Ramos (cell line): ENCODE measurements around the gene SMARCA4.

ENCODE experiments used
- in situ Hi-C: fragments of 300-500 bp; cut with MboI; formaldehyde crosslinking; loops from one replicate; pipeline ENCODE4 v1.14.3; 2022; ENCODE audit warnings: low sequenced_read_pairs; ENCODE audit not compliant: unreplicated experiment

Gene SMARCA4

DNA sequence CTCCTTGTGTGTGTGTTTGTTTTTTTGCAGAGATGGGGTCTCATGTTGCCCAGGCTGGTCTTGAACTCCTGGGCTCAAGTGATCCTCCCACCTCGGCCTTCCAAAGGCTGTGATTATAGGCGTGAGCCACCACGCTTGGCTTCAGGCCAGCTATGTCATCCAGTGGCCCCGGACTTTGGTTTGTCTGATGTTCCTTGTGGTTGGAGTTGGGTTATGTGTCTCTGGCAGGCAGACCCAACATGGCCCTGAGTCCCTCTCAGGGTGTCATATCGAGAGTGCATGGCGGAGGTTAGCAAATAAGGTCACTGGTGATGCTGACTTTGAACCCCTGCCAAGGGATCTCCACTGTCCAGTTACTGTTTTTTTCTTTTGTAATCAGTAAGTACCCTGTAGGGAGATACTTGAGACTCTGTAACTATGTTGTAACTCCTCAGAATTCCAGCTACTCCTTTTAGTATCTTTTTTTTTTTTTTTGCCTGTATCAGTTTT lies 37.3 kb downstream of the SMARCA4 start:
- in situ Hi-C loops: no loop called here

DNA sequence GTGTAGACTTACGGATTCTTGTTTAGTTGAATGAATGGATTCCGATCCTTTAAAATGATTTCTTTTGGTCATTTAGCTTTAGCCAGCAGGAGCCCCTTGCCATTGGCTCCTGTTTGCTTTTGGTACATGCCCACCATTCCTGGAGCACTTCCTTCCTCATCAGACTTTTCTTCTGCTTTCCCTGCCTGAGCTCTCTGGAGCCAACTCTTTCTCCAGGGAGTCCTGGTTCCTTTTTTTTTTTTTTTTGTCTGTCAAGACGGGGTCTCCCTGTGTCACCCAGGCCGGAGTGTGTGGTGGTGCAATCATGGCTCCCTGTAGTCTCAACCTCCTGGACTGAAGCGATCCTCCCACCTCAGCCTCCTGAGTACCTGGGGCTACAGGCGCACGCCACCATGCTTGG lies 37.8 kb downstream of the SMARCA4 start:
- in situ Hi-C loops: no loop called here

DNA sequence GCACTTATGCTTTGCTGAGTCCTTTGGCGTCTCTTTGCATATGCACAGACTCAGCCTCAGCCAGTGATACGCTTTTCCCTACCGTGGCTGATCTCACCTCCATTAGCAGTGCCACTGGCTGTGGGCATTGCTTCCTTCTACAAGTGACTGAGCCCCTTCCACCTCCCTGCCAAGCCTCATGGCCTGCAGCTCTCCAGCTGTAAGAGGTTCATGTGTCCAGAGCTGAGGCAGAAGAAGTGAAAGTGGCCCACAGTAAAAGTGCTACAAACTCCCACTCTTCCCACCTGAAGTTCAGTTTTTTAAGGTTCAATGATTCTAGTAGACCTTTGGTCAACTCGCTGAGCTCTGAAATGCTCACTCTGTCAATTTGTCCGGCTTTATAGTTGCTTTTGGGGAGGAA lies 44.7 kb downstream of the SMARCA4 start:
- in situ Hi-C loops: no loop called here

GRCh38 chr19:11007385-11007784 lies 46.6 kb downstream of the SMARCA4 start:
- in situ Hi-C loops: no loop called here

DNA sequence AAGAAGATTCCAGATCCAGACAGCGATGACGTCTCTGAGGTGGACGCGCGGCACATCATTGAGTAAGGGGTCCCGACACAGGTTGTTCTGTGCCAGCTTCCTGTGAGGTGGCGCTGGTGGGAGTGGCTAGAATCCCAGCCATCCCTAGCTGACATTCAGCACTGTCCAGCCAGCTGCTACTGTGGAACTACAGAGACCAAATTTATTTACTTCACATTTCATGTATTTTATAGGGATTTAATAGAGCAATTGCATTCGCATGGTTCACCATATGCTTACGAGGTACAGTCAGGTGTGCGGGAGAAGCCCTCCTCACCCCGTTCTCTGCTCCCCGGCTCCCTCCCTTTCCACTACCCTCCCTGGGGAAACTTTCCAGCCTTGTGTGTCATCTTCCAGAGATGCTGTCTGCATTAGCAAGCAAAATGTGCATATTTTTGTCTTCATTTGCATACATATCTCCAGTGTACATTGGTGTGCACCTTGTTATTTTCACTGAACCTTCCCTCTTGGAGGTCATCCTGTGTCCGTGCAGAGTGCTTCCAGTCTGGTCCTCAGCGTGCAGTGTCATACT lies 47.2 kb downstream of the SMARCA4 start:
- in situ Hi-C loops: no loop called here

DNA sequence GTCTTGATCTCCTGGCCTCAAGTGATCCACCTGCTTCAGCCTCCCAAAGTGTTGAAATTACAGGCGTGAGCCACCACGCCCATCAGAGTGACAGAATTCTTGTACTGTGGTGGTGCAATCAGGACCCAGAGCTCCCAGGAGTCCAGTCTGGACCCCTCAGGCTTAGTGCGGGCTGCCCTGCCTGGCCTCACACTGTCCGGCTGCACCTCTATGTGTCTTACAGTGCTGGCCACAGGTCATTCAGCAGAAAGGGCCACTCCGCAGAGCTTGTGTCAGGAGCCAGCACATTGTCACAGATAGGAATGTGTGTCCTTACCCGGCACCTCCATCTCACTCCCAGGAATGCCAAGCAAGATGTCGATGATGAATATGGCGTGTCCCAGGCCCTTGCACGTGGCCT lies 49.2 kb downstream of the SMARCA4 start:
- in situ Hi-C loops: no loop called here

DNA sequence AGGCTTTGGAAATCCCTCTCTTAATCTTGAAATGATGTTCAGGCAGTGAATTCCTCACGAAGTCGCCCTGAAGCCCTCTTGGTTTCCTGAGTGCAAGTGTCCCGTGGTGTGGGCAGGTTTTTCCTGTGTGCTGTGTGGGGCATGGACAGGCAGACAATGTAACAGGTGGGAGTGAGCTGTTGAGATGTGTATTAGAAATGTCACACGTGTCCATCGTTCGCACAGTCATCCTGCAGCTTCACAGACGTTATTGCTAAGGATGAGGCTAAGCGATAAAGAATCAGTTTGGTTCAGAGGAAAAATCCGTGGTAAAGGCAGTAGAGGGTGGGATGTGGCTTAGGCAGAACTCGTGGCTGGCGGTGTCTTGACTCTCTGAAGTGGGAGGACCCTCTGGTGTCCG lies 51.7 kb downstream of the SMARCA4 start:
- in situ Hi-C loops: no loop called here

DNA sequence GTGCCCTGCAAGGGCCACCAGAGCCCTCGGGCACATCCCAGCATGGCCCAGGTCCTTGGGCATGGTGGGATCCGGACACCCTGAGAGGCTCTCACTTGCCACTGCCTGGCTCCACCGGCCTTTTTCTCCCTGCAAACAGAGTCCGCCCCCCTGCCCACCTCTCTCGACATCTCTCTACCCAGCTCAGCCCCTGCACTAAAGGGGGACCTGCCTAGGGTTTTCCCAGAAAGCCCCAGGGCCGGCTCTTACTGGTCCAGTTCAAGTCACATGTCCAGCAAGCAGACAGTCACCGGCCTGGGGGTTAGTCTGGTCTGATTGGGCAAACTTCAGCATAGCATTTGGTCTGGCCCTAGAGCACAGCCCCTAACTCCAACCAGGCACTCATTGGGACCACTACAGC lies 52.9 kb downstream of the SMARCA4 start:
- in situ Hi-C loops: no loop called here

DNA sequence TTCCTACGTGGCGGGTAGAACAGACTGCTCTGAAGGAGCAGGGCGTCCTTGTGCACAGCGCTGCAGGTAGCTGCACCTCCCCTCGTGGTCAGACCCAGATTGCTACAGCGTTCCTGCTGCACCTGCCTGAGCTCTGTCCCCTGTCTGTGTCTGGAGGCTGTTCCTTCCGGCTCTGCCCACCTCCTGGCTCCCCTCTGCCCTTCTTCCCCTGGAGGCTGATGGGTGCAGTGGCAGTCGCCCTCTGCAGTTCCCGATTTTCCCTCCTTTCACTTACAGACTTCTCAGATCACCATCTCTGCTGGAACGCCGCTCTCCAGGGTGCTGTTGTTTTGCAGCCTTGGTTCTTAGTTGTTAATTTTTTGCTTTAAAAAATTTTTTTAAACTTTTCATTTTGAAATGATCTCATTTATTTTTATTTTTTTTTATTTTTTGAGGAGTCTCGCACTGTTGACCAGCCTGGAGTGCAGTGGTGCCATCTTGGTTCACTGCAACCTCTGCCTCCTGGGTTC lies 53.6 kb downstream of the SMARCA4 start:
- in situ Hi-C loops: no loop called here

- in situ Hi-C loops: no loop called here
These were observed 55.8 kb downstream of the SMARCA4 start for GRCh38 chr19:11016631-11017030.

GRCh38 chr19:11017275-11018035 lies 56.6 kb downstream of the SMARCA4 start:
- in situ Hi-C loops: no loop called here

DNA sequence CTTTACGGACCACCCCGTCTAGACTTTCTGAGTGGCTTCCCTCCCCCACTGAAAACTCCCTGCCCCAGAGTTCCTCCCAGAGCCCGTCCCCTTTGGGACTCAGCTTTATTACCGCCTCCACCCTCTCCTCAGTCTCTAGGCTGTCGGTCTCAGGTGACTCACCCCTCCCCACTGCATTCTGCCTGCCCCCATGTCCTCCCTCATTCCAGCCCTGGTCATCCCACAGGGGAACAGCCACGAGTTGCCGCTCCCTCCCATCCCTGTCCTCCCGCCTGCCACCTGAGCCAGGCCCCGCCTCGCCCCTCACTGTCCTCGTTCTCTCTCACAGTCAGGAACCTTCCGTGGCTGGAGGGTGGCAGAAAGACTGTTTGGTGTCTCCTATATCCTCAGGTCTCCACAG lies 57.3 kb downstream of the SMARCA4 start:
- in situ Hi-C loops: no loop called here

GRCh38 chr19:11018763-11019162 lies 57.9 kb downstream of the SMARCA4 start:
- in situ Hi-C loops: no loop called here

GRCh38 chr19:11019262-11019661 lies 58.4 kb downstream of the SMARCA4 start:
- in situ Hi-C loops: no loop called here

- in situ Hi-C loops: no loop called here
These were observed 59.0 kb downstream of the SMARCA4 start for GRCh38 chr19:11019824-11020223.

DNA sequence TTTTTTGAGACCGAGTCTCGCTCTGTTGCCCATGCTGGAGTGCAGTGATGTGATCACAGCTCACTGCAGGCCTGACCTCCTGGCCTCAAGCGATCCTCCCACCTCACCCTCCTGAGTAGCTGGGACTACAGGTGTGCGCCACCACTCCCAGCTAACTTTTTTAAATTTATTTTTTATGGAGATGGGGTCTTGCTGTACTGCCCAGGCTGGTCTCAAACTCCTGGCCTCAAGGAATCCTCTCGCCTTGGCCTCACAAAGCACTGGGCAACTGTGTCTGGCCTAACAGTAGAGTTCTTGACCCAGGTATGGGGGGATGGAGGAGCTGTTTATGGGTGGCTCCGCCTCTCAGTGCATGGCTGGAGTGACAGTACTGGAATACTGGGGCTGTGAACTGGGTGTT lies 59.6 kb downstream of the SMARCA4 start:
- in situ Hi-C loops: no loop called here

- in situ Hi-C loops: no loop called here
These were observed 60.3 kb downstream of the SMARCA4 start for GRCh38 chr19:11020982-11021759.

DNA sequence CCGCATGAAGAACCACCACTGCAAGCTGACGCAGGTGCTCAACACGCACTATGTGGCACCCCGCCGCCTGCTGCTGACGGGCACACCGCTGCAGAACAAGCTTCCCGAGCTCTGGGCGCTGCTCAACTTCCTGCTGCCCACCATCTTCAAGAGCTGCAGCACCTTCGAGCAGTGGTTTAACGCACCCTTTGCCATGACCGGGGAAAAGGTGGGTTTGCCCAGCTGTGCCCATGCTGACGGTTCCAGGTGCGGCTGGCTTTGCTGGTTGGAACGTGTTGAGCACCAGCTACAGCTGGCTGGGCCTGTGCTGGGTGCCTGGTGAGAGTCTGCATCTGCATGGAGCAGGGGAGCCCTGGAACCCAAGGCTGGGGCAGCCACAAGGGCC lies 60.9 kb downstream of the SMARCA4 start:
- in situ Hi-C loops: no loop called here

GRCh38 chr19:11023016-11023415 lies 62.2 kb downstream of the SMARCA4 start:
- in situ Hi-C loops: no loop called here

DNA sequence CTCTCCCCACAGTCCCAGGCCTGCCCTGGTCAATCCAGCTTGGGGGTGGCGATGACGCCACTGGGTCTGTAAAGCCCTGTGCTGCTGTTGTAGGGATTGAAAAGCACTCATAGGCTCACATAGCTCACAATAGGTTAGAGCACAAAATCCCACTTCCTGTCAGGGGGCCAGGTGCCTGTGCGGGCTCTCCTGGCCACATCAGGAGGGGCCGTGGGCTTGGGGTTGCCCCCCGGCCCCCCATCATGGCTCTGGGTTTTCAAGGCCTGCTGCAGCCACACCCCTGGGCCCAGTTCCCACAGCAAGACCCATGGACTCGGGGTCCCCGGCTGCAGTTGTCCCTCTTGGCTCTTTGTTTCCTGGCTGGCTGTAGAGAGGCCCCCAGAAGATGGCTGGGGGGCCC lies 62.9 kb downstream of the SMARCA4 start:
- in situ Hi-C loops: no loop called here

DNA sequence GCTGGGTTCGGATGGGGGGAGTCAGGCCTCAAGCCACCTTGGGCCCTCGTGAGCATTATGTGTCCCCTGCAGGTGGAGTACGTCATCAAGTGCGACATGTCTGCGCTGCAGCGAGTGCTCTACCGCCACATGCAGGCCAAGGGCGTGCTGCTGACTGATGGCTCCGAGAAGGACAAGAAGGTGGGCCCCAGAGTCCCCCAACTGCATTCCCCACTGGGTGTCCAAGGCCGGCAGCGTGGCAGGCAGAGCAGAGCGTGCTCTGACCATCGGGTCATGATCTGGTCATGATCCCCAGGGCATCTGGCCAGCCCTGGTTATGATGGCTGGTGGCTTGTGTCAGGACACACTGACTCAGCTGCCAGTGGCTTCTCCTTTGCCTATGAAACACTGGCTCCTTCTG lies 63.4 kb downstream of the SMARCA4 start:
- in situ Hi-C loops: no loop called here
